ENCODE results near the gene SVIL.
"Not testable (repeated sequence)": the region's sequence is repeated elsewhere in the genome, so short reads cannot be mapped to it uniquely, and the experiment has no call there.

Gene SVIL

DNA sequence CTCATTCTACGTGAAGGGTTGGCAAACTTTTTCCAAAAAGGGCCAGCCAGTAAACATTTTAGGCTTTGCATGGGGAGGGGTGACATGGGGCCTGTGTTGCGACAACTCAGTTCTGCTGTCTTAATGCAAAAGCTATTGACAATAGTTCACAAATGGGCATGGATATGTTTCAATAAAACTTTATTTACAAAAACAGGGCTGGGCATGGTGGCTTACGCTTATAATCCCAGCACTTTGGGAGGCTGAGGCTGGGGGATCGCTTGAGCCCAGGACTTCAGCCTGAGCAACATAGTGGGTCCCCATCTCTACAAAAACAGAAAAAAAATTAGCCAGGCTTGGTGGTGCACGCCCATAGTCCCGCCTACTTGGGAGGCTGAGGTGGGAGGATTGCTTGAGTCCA is 141.1 kb downstream of the SVIL start:
- H3K9me3 Mint-ChIP-seq, result no peaks in the 10 kb centered on the region
- H3K36me3 Mint-ChIP-seq (ENCODE audit: low read depth), result peaks cover 44% of the 10 kb centered on the region
- peaks cover 16% of the 10 kb centered on the region for H3K4me1 Mint-ChIP-seq
- H3K27ac Mint-ChIP-seq, result no peak overlapping the region
- TF ChIP-seq CTCF (IDR thresholded peaks at IDR 0.05), result no peak
- H3K27me3 Mint-ChIP-seq (ENCODE audit: low read depth, poor library complexity), result no peaks in the 10 kb centered on the region
- no peak for DNase-seq
- H3K4me3 Mint-ChIP-seq, result no peak overlapping the region

DNA sequence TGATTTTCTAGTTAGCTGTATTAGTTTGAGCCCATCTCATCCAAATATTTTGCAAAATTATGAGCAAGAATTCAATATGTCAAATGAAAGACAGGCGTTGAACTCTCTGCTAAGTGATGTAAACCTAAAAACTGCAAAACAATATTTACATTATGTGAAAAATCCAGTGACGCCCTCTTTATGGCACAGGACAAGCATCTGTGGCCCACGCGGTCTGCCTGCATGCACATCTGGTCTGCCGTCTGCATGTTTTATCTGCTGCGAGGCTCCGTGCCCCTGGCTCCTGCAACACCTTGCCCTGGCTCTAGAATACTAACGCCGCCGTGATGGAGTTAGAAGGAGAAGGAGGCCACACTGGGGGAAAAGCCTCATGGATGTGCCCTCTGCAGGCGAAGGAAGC is 142.0 kb downstream of the SVIL start:
- no peak for TF ChIP-seq CTCF (IDR thresholded peaks at IDR 0.05)
- no peak overlapping the region for H3K4me3 Mint-ChIP-seq
- H3K27me3 Mint-ChIP-seq (ENCODE audit: low read depth, poor library complexity), result no peaks in the 10 kb centered on the region
- no peak for DNase-seq
- peaks cover 53% of the 10 kb centered on the region for H3K36me3 Mint-ChIP-seq (ENCODE audit: low read depth)
- H3K9me3 Mint-ChIP-seq, result no peaks in the 10 kb centered on the region
- peaks cover 16% of the 10 kb centered on the region for H3K4me1 Mint-ChIP-seq
- no peak overlapping the region for H3K27ac Mint-ChIP-seq

DNA sequence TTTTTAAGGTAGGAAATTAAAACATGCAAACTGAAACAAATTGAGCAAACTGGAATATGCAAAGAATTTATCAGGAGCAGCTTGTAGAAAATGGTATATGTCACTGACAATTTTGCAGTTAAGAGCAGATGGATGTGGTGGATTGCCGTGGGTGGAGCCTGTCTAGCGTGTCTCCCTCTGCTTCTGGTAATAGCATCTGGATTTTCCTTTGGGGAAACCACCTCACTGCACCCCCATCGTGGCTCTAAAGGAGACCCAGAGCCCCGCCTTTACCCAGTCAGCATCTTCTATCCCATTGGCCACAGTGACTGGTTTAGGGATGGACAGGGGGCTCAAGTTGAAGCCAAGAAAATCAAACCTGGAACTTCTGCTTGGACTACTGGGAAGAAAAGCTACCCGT is 142.9 kb downstream of the SVIL start:
- TF ChIP-seq CTCF (IDR thresholded peaks at IDR 0.05), result no peak
- Mint-ChIP-seq H3K4me3 (no peak overlapping the region), H3K9me3 (no peaks in the 10 kb centered on the region), H3K27me3 (ENCODE audit: low read depth, poor library complexity) (no peaks in the 10 kb centered on the region), H3K27ac (no peak overlapping the region), H3K36me3 (ENCODE audit: low read depth) (peaks cover 59% of the 10 kb centered on the region), H3K4me1 (peaks cover 16% of the 10 kb centered on the region)
- no peak for DNase-seq

- not testable (repeated sequence) for H3K4me3 Mint-ChIP-seq; H3K4me1 Mint-ChIP-seq; H3K9me3 Mint-ChIP-seq; H3K27me3 Mint-ChIP-seq (ENCODE audit: low read depth, poor library complexity); H3K27ac Mint-ChIP-seq; DNase-seq
- peaks cover 70% of the 10 kb centered on the region for H3K36me3 Mint-ChIP-seq (ENCODE audit: low read depth)
Observed at GRCh38 chr10:29490781-29491280, 143.9 kb downstream of the SVIL start.

- not testable (repeated sequence) for H3K9me3 Mint-ChIP-seq; DNase-seq; H3K4me3 Mint-ChIP-seq; H3K27ac Mint-ChIP-seq; H3K4me1 Mint-ChIP-seq; H3K27me3 Mint-ChIP-seq (ENCODE audit: low read depth, poor library complexity)
- H3K36me3 Mint-ChIP-seq (ENCODE audit: low read depth), result peaks cover 84% of the 10 kb centered on the region
Observed at GRCh38 chr10:29488471-29488870, 146.3 kb downstream of the SVIL start.

- H3K4me1 Mint-ChIP-seq; H3K27me3 Mint-ChIP-seq (ENCODE audit: low read depth, poor library complexity); DNase-seq; H3K9me3 Mint-ChIP-seq; H3K27ac Mint-ChIP-seq; H3K4me3 Mint-ChIP-seq: not testable (repeated sequence)
- H3K36me3 Mint-ChIP-seq (ENCODE audit: low read depth), result peaks cover 78% of the 10 kb centered on the region
- peak; percentile 36 for TF ChIP-seq CTCF (IDR thresholded peaks at IDR 0.05)
Observed at GRCh38 chr10:29487884-29488266, 146.9 kb downstream of the SVIL start.

DNA sequence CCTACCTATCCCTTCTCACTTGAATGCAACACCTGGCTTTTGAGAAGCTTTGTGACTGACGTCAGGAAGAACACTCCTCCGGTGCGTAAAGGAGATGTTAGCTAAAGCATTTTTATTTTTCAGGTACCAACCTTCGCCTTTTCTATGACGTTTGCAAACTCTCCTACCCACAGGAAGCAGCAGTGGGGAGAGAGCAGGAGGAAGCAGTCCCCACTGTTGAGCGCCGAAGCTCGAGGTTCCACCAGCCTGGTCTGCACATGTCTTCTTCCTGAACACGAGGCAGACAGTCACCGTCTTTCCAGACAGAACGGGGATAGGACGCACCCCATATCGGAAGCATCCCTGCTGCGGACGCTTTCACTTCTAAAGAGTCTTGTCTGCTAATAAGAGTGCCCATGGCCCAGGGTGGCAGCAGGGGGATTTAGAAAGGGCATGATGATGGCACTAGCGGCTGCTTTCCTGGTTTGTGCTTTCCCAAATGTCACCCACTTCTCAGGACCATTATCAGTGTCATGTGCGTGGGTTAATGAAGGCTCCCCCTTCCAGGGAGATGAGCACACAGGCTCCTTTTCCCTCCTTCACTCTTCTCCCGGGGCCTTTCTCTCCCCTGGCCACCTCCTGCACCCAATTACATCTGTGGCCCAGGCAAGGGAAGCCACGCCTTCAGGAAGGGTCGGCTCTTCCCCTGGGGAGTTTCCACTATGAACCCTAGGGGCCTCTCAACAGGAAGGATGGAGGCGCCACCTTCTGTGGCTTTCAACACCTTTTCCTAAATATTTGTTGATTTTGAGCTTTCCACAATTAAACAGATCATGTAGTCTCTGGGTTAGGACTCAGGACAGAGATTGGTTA is 147.5 kb downstream of the SVIL start:
- not testable (repeated sequence) for H3K4me3 Mint-ChIP-seq; H3K27me3 Mint-ChIP-seq (ENCODE audit: low read depth, poor library complexity); H3K9me3 Mint-ChIP-seq; DNase-seq; H3K27ac Mint-ChIP-seq
- peaks cover 72% of the 10 kb centered on the region for H3K36me3 Mint-ChIP-seq (ENCODE audit: low read depth)
- peaks cover 11% of the 10 kb centered on the region for H3K4me1 Mint-ChIP-seq

Data from nephron progenitor cell (in vitro differentiated cells).